Muscle of leg (tissue), 11 donors: Measurements from ENCODE around the gene SULT1C4. TPM values are rescaled to one million over a fixed set of nuclear protein-coding genes. Genes with fewer than 3 reads are reported as not detected.
"Not testable (repeated sequence)": the region's sequence is repeated elsewhere in the genome, so short reads cannot be mapped to it uniquely, and the experiment has no call there.

Source experiments
- DNase-seq: peaks from one replicate; pipeline ENCODE4 v3.0.0; 2013
- H3K27ac ChIP-seq: one replicate; pipeline ENCODE4 v1.5.1; 2013; ENCODE audit warnings: mild to moderate bottlenecking, low read length, control low read depth
- H3K27me3 ChIP-seq: one replicate; pipeline ENCODE4 v1.6.1; 2013; ENCODE audit warnings: low read length; ENCODE audit not compliant: control insufficient read depth, insufficient read depth
- H3K36me3 ChIP-seq: one replicate; pipeline ENCODE4 v1.6.1; 2013; ENCODE audit warnings: low read length; ENCODE audit not compliant: control insufficient read depth, insufficient read depth
- H3K4me1 ChIP-seq: one replicate; pipeline ENCODE4 v1.6.1; 2013; ENCODE audit warnings: low read length; ENCODE audit not compliant: control insufficient read depth, insufficient read depth
- H3K4me3 ChIP-seq: one replicate; pipeline ENCODE4 v1.5.1; 2013; ENCODE audit warnings: low read length, control low read depth
- H3K9me3 ChIP-seq: replicated peaks from 2 replicates; pipeline ENCODE4 v1.6.1; 2013; ENCODE audit warnings: low read depth, low read length; ENCODE audit not compliant: control insufficient read depth
- WGBS: methylation state at CpG from one replicate; pipeline ENCODE4 v1.1.5; 2013; ENCODE audit warnings: missing lambda C conversion rate; ENCODE audit not compliant: insufficient coverage; 5-methylcytosine and 5-hydroxymethylcytosine counted together
- polyA plus RNA-seq, 8 donors: library from polyadenylated mRNA; unstranded; fragments of 120-200 nt; gene quantifications; one replicate each; pipeline versions ENCODE4 v1.2.1 to v1.2.3, GENCODE V29; 2013; ENCODE audit warnings: inconsistent platforms in 1 of 8, low replicate concordance in 1 of 8; ENCODE audit not compliant: insufficient read length in 8 of 8, insufficient read depth in 1 of 8
- total RNA-seq: library from RNA; stranded (reverse); fragments of 120-200 nt; gene quantifications from one replicate; pipeline ENCODE4 v1.2.4, GENCODE V29; 2013

SULT1C4 gene
- total and polyA plus RNA-seq, 9 donors, result 13.3 to 23.4 (median 17.7) TPM

- no peak for DNase-seq
- Histone ChIP-seq H3K4me1 (no peaks in the 10 kb centered on the region), H3K27ac (no peak overlapping the region), H3K9me3 (no peaks in the 10 kb centered on the region), H3K4me3 (no peak overlapping the region), H3K36me3 (no peaks in the 10 kb centered on the region), H3K27me3 (no peaks in the 10 kb centered on the region)
- WGBS, result no CpG with 5 or more reads among the region's 2 CpGs
Measured at GRCh38 chr2:108428286-108429009, 50.7 kb downstream of the SULT1C4 start.

DNA sequence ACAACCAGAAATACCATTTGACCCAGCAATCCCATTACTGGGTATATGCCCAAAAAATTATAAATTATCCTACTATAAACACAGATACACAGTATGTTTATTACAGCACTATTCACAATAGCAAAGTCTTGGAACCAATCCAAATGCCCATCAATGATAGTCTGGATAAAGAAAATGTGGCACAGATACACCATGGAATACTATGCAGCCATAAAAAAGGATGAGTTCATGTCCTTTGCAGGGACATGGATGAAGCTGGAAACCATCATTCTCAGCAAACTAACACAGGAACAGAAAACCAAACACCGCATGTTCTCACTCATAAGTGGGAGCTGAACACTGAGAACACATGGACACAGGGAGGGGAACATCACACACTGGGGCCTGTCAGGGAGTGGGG, 57.8 kb downstream of the SULT1C4 start:
- no CpG with 5 or more reads among the region's 1 CpG for WGBS
- H3K4me3 ChIP-seq, H3K9me3 ChIP-seq, H3K27me3 ChIP-seq, DNase-seq, H3K27ac ChIP-seq, H3K4me1 ChIP-seq, H3K36me3 ChIP-seq: not testable (repeated sequence)

DNA sequence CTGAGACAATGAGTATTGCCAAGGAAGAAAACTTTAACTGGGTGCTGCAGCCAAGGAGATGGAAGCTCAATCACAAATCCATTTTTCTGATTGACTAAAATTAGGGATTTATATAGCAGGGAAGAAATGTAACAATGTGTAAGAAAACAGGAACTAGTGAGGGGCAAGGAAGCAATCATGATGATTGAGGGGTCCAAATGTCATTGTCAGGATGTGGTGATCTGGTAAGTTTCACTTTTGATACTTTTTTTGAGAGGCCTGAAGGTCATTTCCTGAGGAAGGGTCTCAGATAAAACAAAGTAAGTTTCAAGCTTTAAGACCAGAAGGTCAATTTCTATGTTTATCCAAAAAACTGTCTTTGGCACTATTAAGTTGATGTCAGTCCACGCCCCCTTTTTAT, 59.2 kb downstream of the SULT1C4 start:
- 71% methylated on average over 1 of the region's 1 CpG for WGBS
- DNase-seq, result no peak
- Histone ChIP-seq H3K4me3 (no peak overlapping the region), H3K36me3 (no peaks in the 10 kb centered on the region), H3K4me1 (no peaks in the 10 kb centered on the region), H3K27me3 (no peaks in the 10 kb centered on the region), H3K9me3 (peaks cover 2% of the 10 kb centered on the region), H3K27ac (no peak overlapping the region)

Other genes starting within 250 kb of the SULT1C4 start
- gene SULT1C3, start 138.0 kb upstream of the SULT1C4 start, total RNA-seq, result not detected
- gene SULT1C3, start 138.0 kb upstream of the SULT1C4 start, polyA plus RNA-seq, result not detected
- 0.13 TPM for gene SULT1C2, start 89.1 kb upstream of the SULT1C4 start, total RNA-seq
- 1 to 10 TPM in 4 of 8 donors, under 1 TPM in 4; 0.12 to 9.4 (median 1.0) TPM for gene SULT1C2, start 89.1 kb upstream of the SULT1C4 start, polyA plus RNA-seq
- gene GCC2, start 71.3 kb downstream of the SULT1C4 start, total RNA-seq, result 18.3 TPM
- gene GCC2, start 71.3 kb downstream of the SULT1C4 start, polyA plus RNA-seq, result 10 to 100 TPM; 14.9 to 26.2 (median 18.1) TPM
- gene LIMS1, start 156.5 kb downstream of the SULT1C4 start, total RNA-seq, result 37.2 TPM
- gene LIMS1, start 156.5 kb downstream of the SULT1C4 start, polyA plus RNA-seq, result 10 to 100 TPM; 32.6 to 56.4 (median 45.3) TPM